Measurements from ENCODE around the gene OR56B1. TPM values are rescaled to one million over a fixed set of nuclear protein-coding genes. Genes with fewer than 3 reads are reported as not detected.

The OR56B1 gene
- total and polyA plus RNA-seq, 7 donors, result not detected

DNA sequence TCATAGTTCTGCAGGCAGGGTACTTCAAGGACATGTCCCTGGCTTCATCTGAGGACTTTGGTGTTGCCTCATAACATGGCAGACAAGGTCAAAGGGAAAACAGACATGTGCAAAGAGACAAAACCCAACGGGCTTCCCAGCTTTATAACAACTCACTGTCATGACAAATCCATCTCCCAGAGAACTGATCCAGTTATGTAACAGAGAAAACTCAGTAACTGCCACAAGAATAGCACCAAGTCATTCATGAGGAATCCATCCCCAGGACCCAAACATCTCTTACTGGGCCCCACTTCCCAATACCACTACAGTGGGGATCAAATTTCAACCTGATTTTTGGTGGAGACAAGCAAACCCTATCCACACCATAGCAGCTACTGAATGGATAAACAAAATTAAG, 30.8 kb downstream of the OR56B1 start:
- no peaks in the 10 kb centered on the region for H3K27me3 ChIP-seq (ENCODE audit: insufficient read depth in 3 of 3, low read length in 2 of 3)
- no peaks in the 10 kb centered on the region for H3K36me3 ChIP-seq (ENCODE audit: insufficient read depth in 1 of 2, low read depth in 1 of 2)
- WGBS, 3 donors, result 17 to 58% (median 43%) methylated on average over 1 of the region's 1 CpG
- TF ChIP-seq, protein P1, sequence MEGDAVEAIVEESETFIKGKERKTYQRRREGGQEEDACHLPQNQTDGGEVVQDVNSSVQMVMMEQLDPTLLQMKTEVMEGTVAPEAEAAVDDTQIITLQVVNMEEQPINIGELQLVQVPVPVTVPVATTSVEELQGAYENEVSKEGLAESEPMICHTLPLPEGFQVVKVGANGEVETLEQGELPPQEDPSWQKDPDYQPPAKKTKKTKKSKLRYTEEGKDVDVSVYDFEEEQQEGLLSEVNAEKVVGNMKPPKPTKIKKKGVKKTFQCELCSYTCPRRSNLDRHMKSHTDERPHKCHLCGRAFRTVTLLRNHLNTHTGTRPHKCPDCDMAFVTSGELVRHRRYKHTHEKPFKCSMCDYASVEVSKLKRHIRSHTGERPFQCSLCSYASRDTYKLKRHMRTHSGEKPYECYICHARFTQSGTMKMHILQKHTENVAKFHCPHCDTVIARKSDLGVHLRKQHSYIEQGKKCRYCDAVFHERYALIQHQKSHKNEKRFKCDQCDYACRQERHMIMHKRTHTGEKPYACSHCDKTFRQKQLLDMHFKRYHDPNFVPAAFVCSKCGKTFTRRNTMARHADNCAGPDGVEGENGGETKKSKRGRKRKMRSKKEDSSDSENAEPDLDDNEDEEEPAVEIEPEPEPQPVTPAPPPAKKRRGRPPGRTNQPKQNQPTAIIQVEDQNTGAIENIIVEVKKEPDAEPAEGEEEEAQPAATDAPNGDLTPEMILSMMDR (IDR thresholded peaks at IDR 0.05), result no peak
- no peaks in the 10 kb centered on the region for H3K9me3 ChIP-seq
- no peak overlapping the region for H3K4me3 ChIP-seq
- DNase-seq (no peak), ATAC-seq (no peak)
- H3K4me1 ChIP-seq, result no peaks in the 10 kb centered on the region
- no peak overlapping the region for H3K27ac ChIP-seq
- intact Hi-C loops (cut with DNase I), result no loop called here

DNA sequence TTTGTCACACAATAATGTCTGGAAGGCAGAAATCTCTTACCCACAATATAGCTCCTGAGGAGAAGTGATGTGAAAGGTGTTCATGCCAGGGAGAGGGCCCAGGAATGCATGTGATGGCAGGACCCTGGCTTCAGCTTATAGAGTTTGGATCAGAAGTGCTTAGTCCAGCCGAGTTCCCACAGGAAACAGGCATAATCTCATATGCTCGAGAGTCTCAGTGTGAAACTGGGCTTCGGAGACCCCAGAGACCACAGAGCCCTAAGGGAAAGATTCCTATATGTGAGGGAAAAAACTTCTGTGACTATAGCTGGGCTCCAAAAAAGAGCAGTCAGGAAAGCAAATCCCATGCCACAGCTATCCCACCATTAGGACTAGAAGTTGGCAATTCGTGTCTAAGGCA, 47.0 kb downstream of the OR56B1 start, which contains the start of gene OR52N5:
Gene OR52N5 (minus strand): TSS at position 101 of the 400 bp plus-strand sequence. CDS start 4,721 bp downstream, outside the sequence.
- TF ChIP-seq, protein P1 (IDR thresholded peaks at IDR 0.05), result no peak
- Histone ChIP-seq H3K9me3 (no peaks in the 10 kb centered on the region), H3K4me1 (no peaks in the 10 kb centered on the region), H3K27ac (no peak within 1 kb of the TSS), H3K36me3 (ENCODE audit: insufficient read depth in 1 of 2, low read depth in 1 of 2) (no peaks in the 10 kb centered on the region), H3K4me3 (no peak within 1 kb of the TSS), H3K27me3 (ENCODE audit: insufficient read depth in 3 of 3, low read length in 2 of 3) (no peaks in the 10 kb centered on the region)
- WGBS, 3 donors, result 24 to 44% (median 35%) methylated on average over 4 of the region's 4 CpGs
- ATAC-seq, result no peak
- intact Hi-C loops (cut with DNase I), result no loop called here
- no peak for DNase-seq

Other genes starting within 250 kb of the OR56B1 start
- not detected for gene OR52D1, start 247.8 kb upstream of the OR56B1 start, total RNA-seq
- gene OR52D1, start 247.8 kb upstream of the OR56B1 start, polyA plus RNA-seq, result not detected
- gene UBQLN3, start 226.5 kb upstream of the OR56B1 start, total RNA-seq, result not detected
- gene UBQLN3, start 226.5 kb upstream of the OR56B1 start, polyA plus RNA-seq, result not detected
- not detected for gene UBQLNL, start 219.7 kb upstream of the OR56B1 start, total RNA-seq
- under 1 TPM in 2 of 3 donors, not detected in 1; 0.01 to 0.04 TPM for gene UBQLNL, start 219.7 kb upstream of the OR56B1 start, polyA plus RNA-seq
- gene OR52H1, start 187.9 kb upstream of the OR56B1 start, total RNA-seq, result not detected
- not detected for gene OR52H1, start 187.9 kb upstream of the OR56B1 start, polyA plus RNA-seq
- gene OR52B6, start 155.6 kb upstream of the OR56B1 start, total RNA-seq, result not detected
- gene OR52B6, start 155.6 kb upstream of the OR56B1 start, polyA plus RNA-seq, result not detected
- gene TRIM6, start 139.8 kb upstream of the OR56B1 start, total RNA-seq, result under 1 TPM in 3 of 4 donors, not detected in 1; 0.44 to 0.78 (median 0.77) TPM
- gene TRIM6, start 139.8 kb upstream of the OR56B1 start, polyA plus RNA-seq, result under 1 TPM; 0.26 to 0.36 (median 0.28) TPM
- gene TRIM34, start 111.4 kb upstream of the OR56B1 start, total RNA-seq, result 1 to 10 TPM in 1 of 4 donors, under 1 TPM in 3; 0.48 to 1.3 (median 0.89) TPM
- gene TRIM34, start 111.4 kb upstream of the OR56B1 start, polyA plus RNA-seq, result under 1 TPM; 0.55 to 0.79 (median 0.67) TPM
- gene TRIM5, start 51.4 kb upstream of the OR56B1 start, total RNA-seq, result 1 to 10 TPM; 1.1 to 6.3 (median 3.0) TPM
- gene TRIM5, start 51.4 kb upstream of the OR56B1 start, polyA plus RNA-seq, result 1 to 10 TPM in 2 of 3 donors, under 1 TPM in 1; 0.98 to 2.6 (median 1.6) TPM
- 10 to 100 TPM in 1 of 4 donors, 1 to 10 TPM in 3; 6.2 to 12.4 (median 7.9) TPM for gene TRIM22, start 46.7 kb upstream of the OR56B1 start, total RNA-seq
- gene TRIM22, start 46.7 kb upstream of the OR56B1 start, polyA plus RNA-seq, result 1 to 10 TPM; 5.1 to 5.6 (median 5.5) TPM
- gene OR52N4, start 17.8 kb downstream of the OR56B1 start, total RNA-seq, result not detected
- gene OR52N4, start 17.8 kb downstream of the OR56B1 start, polyA plus RNA-seq, result not detected
- not detected for gene OR52N5, start 46.9 kb downstream of the OR56B1 start, total RNA-seq
- gene OR52N5, start 46.9 kb downstream of the OR56B1 start, polyA plus RNA-seq, result not detected
- gene OR52N1, start 54.8 kb downstream of the OR56B1 start, total RNA-seq, result not detected
- not detected for gene OR52N1, start 54.8 kb downstream of the OR56B1 start, polyA plus RNA-seq
- gene OR52N2, start 72.5 kb downstream of the OR56B1 start, total RNA-seq, result not detected
- not detected for gene OR52N2, start 72.5 kb downstream of the OR56B1 start, polyA plus RNA-seq
- not detected for gene OR52E6, start 105.4 kb downstream of the OR56B1 start, total RNA-seq
- gene OR52E6, start 105.4 kb downstream of the OR56B1 start, polyA plus RNA-seq, result not detected
- gene OR52E8, start 121.2 kb downstream of the OR56B1 start, total RNA-seq, result not detected
- gene OR52E8, start 121.2 kb downstream of the OR56B1 start, polyA plus RNA-seq, result not detected
- not detected for gene OR52E4, start 144.2 kb downstream of the OR56B1 start, total RNA-seq
- gene OR52E4, start 144.2 kb downstream of the OR56B1 start, polyA plus RNA-seq, result not detected
- gene OR52E5, start 156.8 kb downstream of the OR56B1 start, total RNA-seq, result not detected
- not detected for gene OR52E5, start 156.8 kb downstream of the OR56B1 start, polyA plus RNA-seq
- gene OR56A3, start 205.8 kb downstream of the OR56B1 start, total RNA-seq, result not detected
- gene OR56A3, start 205.8 kb downstream of the OR56B1 start, polyA plus RNA-seq, result not detected
- not detected for gene OR56A5, start 232.0 kb downstream of the OR56B1 start, total RNA-seq
- not detected for gene OR56A5, start 232.0 kb downstream of the OR56B1 start, polyA plus RNA-seq

All from psoas muscle (tissue), 8 donors.